MM.1S (cell line): ENCODE measurements around the gene SH2D4B.

Source experiments
- EZH2phosphoT487 ChIP-seq: fragments of 300-600 bp; sonication (generic); IDR thresholded peaks from 2 replicates; pipeline ENCODE4 v1.6.1; 2018; ENCODE audit warnings: antibody characterized with exemption, low read length
- TF ChIP-seq, protein P1 (sequence below): fragments of 300-600 bp; sonication (generic); IDR thresholded peaks from 2 replicates; pipeline ENCODE4 v1.5.1; 2016; ENCODE audit warnings: antibody characterized with exemption, low read length, mixed read lengths

DNA sequence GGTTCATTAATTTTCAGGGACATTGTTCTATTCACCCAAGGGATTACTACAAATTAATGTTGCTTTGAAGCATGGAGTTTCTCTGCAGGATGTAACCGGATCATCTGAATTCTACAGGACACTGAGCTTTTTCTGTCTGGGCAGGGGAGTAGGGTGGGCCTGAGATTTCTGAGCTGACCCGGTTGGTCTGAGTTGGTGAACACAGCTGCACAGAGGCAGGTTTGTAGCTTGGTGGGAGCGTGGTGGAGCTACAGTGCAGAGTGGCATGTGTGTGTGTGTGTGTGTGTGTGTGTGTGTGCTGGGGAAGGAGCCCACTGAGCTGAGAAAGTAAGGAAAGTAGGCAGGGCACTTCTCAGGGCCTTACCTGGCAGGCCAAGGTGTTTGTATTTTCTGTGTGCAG is 62.6 kb downstream of the SH2D4B start:
- TF ChIP-seq, protein P1, sequence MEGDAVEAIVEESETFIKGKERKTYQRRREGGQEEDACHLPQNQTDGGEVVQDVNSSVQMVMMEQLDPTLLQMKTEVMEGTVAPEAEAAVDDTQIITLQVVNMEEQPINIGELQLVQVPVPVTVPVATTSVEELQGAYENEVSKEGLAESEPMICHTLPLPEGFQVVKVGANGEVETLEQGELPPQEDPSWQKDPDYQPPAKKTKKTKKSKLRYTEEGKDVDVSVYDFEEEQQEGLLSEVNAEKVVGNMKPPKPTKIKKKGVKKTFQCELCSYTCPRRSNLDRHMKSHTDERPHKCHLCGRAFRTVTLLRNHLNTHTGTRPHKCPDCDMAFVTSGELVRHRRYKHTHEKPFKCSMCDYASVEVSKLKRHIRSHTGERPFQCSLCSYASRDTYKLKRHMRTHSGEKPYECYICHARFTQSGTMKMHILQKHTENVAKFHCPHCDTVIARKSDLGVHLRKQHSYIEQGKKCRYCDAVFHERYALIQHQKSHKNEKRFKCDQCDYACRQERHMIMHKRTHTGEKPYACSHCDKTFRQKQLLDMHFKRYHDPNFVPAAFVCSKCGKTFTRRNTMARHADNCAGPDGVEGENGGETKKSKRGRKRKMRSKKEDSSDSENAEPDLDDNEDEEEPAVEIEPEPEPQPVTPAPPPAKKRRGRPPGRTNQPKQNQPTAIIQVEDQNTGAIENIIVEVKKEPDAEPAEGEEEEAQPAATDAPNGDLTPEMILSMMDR, result no peak
- TF ChIP-seq EZH2phosphoT487, result no peak
